Measurements from ENCODE around the gene FZD4.
"Not testable (repeated sequence)": the region's sequence is repeated elsewhere in the genome, so short reads cannot be mapped to it uniquely, and the experiment has no call there.

Gene FZD4

GRCh38 chr11:86938900-86939880 is 16.0 kb downstream of the FZD4 start:
- H3K27ac ChIP-seq = no peak overlapping the region
- no peak for DNase-seq (ENCODE audit: low read depth, low spot score)

- no peak for DNase-seq (ENCODE audit: low read depth, low spot score)
- no peak overlapping the region for H3K27ac ChIP-seq
These were observed 16.8 kb downstream of the FZD4 start for GRCh38 chr11:86938203-86938899.

GRCh38 chr11:86937193-86937806 is 17.9 kb downstream of the FZD4 start:
- not testable (repeated sequence) for H3K27ac ChIP-seq; DNase-seq (ENCODE audit: low read depth, low spot score)

- H3K27ac ChIP-seq = no peak overlapping the region
- DNase-seq (ENCODE audit: low read depth, low spot score) = no peak
These were observed 20.1 kb downstream of the FZD4 start for GRCh38 chr11:86934926-86935579.

GRCh38 chr11:86934582-86934900 is 20.7 kb downstream of the FZD4 start:
- H3K27ac ChIP-seq = no peak overlapping the region
- DNase-seq (ENCODE audit: low read depth, low spot score) = no peak

GRCh38 chr11:86933891-86934581 is 21.2 kb downstream of the FZD4 start:
- H3K27ac ChIP-seq = no peak overlapping the region
- no peak for DNase-seq (ENCODE audit: low read depth, low spot score)

GRCh38 chr11:86932924-86933875 is 22.0 kb downstream of the FZD4 start:
- H3K27ac ChIP-seq = no peak overlapping the region
- no peak for DNase-seq (ENCODE audit: low read depth, low spot score)

- H3K27ac ChIP-seq = no peak overlapping the region
- no peak for DNase-seq (ENCODE audit: low read depth, low spot score)
These were observed 23.0 kb downstream of the FZD4 start for GRCh38 chr11:86932259-86932585.

GRCh38 chr11:86931548-86932258 is 23.5 kb downstream of the FZD4 start:
- DNase-seq (ENCODE audit: low read depth, low spot score) = no peak
- no peak overlapping the region for H3K27ac ChIP-seq

- H3K27ac ChIP-seq = no peak overlapping the region
- no peak for DNase-seq (ENCODE audit: low read depth, low spot score)
These were observed 24.1 kb downstream of the FZD4 start for GRCh38 chr11:86930957-86931547.

GRCh38 chr11:86926975-86927374 is 28.2 kb downstream of the FZD4 start:
- no peak for DNase-seq (ENCODE audit: low read depth, low spot score)
- no peak overlapping the region for H3K27ac ChIP-seq

GRCh38 chr11:86923999-86924766 is 31.0 kb downstream of the FZD4 start:
- DNase-seq (ENCODE audit: low read depth, low spot score) = no peak
- H3K27ac ChIP-seq = no peak overlapping the region

- H3K27ac ChIP-seq = no peak overlapping the region
- DNase-seq (ENCODE audit: low read depth, low spot score) = no peak
These were observed 33.0 kb downstream of the FZD4 start for GRCh38 chr11:86922225-86922624.

- no peak overlapping the region for H3K27ac ChIP-seq
These were observed 35.5 kb downstream of the FZD4 start for GRCh38 chr11:86919557-86920210.

GRCh38 chr11:86918973-86919372 is 36.2 kb downstream of the FZD4 start:
- no peak for DNase-seq (ENCODE audit: low read depth, low spot score)
- no peak overlapping the region for H3K27ac ChIP-seq

More at GRCh38 chr11:86919557-86920210, 35.5 kb downstream of the FZD4 start:
- peak; percentile 20 for DNase-seq (ENCODE audit: low read depth, low spot score)

- H3K27ac ChIP-seq = no peak overlapping the region
- no peak for DNase-seq (ENCODE audit: low read depth, low spot score)
These were observed 36.7 kb downstream of the FZD4 start for GRCh38 chr11:86918496-86918895.

GRCh38 chr11:86917589-86917988 is 37.6 kb downstream of the FZD4 start:
- DNase-seq (ENCODE audit: low read depth, low spot score) = no peak
- no peak overlapping the region for H3K27ac ChIP-seq

Measured in epithelial cell of prostate (primary cell).